RWPE2 (cell line): ENCODE results near the gene GDPD5.

Source experiments
- ATAC-seq: fragments of 200-7000 bp; cut with Tn5 transposase; 3 replicates; pipeline ENCODE4 v1.9.1; 2021; ENCODE audit warnings: low read depth
- DNase-seq: peaks from one replicate; pipeline ENCODE4 v3.0.0-alpha.2; 2020; ENCODE audit warnings: low spot score
- H3K27ac ChIP-seq: fragments of 450-650 bp; 2 replicates; pipeline ENCODE4 v1.5.1; 2017; ENCODE audit warnings: mild to moderate bottlenecking; ENCODE audit not compliant: poor library complexity, severe bottlenecking
- H3K27me3 ChIP-seq: fragments of 250-450 bp; sonication (Bioruptor Pico); 2 replicates; pipeline ENCODE4 v1.5.1; 2021; ENCODE audit warnings: mild to moderate bottlenecking, moderate library complexity; ENCODE audit not compliant: insufficient read depth, poor library complexity, severe bottlenecking
- H3K36me3 ChIP-seq: fragments of 250-450 bp; sonication (Bioruptor Pico); 2 replicates; pipeline ENCODE4 v1.5.1; 2020; ENCODE audit warnings: low read depth, mild to moderate bottlenecking, moderate library complexity
- H3K4me1 ChIP-seq: fragments of 250-450 bp; sonication (Bioruptor Pico); 2 replicates; pipeline ENCODE4 v1.5.1; 2021; ENCODE audit warnings: mild to moderate bottlenecking, moderate library complexity; ENCODE audit not compliant: insufficient read depth, poor library complexity, severe bottlenecking
- H3K4me3 ChIP-seq: fragments of 250-450 bp; sonication (Bioruptor Pico); 2 replicates; pipeline ENCODE4 v1.5.1; 2021; ENCODE audit warnings: mild to moderate bottlenecking, moderate library complexity; ENCODE audit not compliant: severe bottlenecking
- H3K9me3 ChIP-seq: fragments of 250-450 bp; sonication (Bioruptor Pico); 2 replicates; pipeline ENCODE4 v1.5.1; 2021; ENCODE audit warnings: mild to moderate bottlenecking, moderate library complexity; ENCODE audit not compliant: severe bottlenecking
- CTCF ChIP-seq: fragments of 450-650 bp; IDR thresholded peaks from one replicate; pipeline ENCODE4 v1.5.1; 2017; ENCODE audit warnings: mild to moderate bottlenecking, moderate library complexity; ENCODE audit not compliant: poor library complexity, severe bottlenecking

GDPD5 gene

GRCh38 chr11:75562836-75563484, 37.2 kb upstream of the GDPD5 start:
- Histone ChIP-seq H3K27me3 (no peaks in the 10 kb centered on the region), H3K27ac (peak overlapping the region; percentile 92), H3K4me1 (peaks cover 15% of the 10 kb centered on the region), H3K4me3 (peak overlapping the region; percentile 60), H3K9me3 (no peaks in the 10 kb centered on the region), H3K36me3 (peaks cover 28% of the 10 kb centered on the region)
- DNase-seq (no peak), ATAC-seq (peak; percentile 36)
- no peak for TF ChIP-seq CTCF

GRCh38 chr11:75562048-75562835, 36.5 kb upstream of the GDPD5 start, which contains the start of gene SERPINH1:
Gene SERPINH1 (plus strand): TSS chr11:75562253. CDS start chr11:75566350, 4,097 bp downstream.
- ATAC-seq (peak; percentile 82), DNase-seq (peak; percentile 88)
- H3K4me1 ChIP-seq: peaks cover 19% of the 10 kb centered on the region
- H3K9me3 ChIP-seq: no peaks in the 10 kb centered on the region
- peak within 1 kb of the TSS; percentile 92 for H3K27ac ChIP-seq
- H3K4me3 ChIP-seq: peak within 1 kb of the TSS; percentile 60
- H3K36me3 ChIP-seq: peaks cover 21% of the 10 kb centered on the region
- no peak for TF ChIP-seq CTCF
- no peaks in the 10 kb centered on the region for H3K27me3 ChIP-seq

- ATAC-seq: no peak
- no peak for TF ChIP-seq CTCF
- Histone ChIP-seq H3K9me3 (no peaks in the 10 kb centered on the region), H3K27me3 (no peaks in the 10 kb centered on the region), H3K4me1 (peaks cover 19% of the 10 kb centered on the region), H3K27ac (peak overlapping the region; percentile 92), H3K4me3 (peak overlapping the region; percentile 60), H3K36me3 (peaks cover 14% of the 10 kb centered on the region)
- no peak for DNase-seq
Observed at GRCh38 chr11:75561426-75562047, 35.8 kb upstream of the GDPD5 start.

GRCh38 chr11:75560644-75561043, 34.9 kb upstream of the GDPD5 start:
- ATAC-seq (no peak), DNase-seq (no peak)
- Histone ChIP-seq H3K27ac (no peak overlapping the region), H3K4me3 (no peak overlapping the region), H3K27me3 (no peaks in the 10 kb centered on the region), H3K4me1 (peaks cover 18% of the 10 kb centered on the region), H3K9me3 (no peaks in the 10 kb centered on the region), H3K36me3 (peaks cover 13% of the 10 kb centered on the region)
- TF ChIP-seq CTCF: no peak
